Astrocyte of the spinal cord (primary cell): ENCODE measurements around the gene LY86.

Experiments used
- DNase-seq: peaks from one replicate; pipeline ENCODE4 v3.0.0; 2011; ENCODE audit warnings: low read depth, low spot score
- H3K4me3 ChIP-seq: 2 replicates; pipeline ENCODE4 v1.5.1; 2011; ENCODE audit warnings: low read depth, mild to moderate bottlenecking, low read length, moderate library complexity
- CTCF ChIP-seq: IDR thresholded peaks from 2 replicates; pipeline ENCODE4 v1.5.1; 2012; ENCODE audit warnings: low read depth, mild to moderate bottlenecking, low read length, inconsistent platforms
- in situ Hi-C: cut with HindIII; loops from 2 replicates; pipeline ENCODE4 v1.10.0; 2017; ENCODE audit warnings: low sequenced_read_pairs

Gene LY86

GRCh38 chr6:6694825-6695624, 106.5 kb downstream of the LY86 start:
- no peak for TF ChIP-seq CTCF
- H3K4me3 ChIP-seq, result no peak overlapping the region
- DNase-seq, result no peak
- in situ Hi-C loops, result no loop called here

GRCh38 chr6:6695625-6696276, 107.2 kb downstream of the LY86 start:
- H3K4me3 ChIP-seq, result no peak overlapping the region
- no peak for TF ChIP-seq CTCF
- no peak for DNase-seq
- in situ Hi-C loops, result no loop called here

GRCh38 chr6:6696867-6697531, 108.5 kb downstream of the LY86 start:
- in situ Hi-C loops, result no loop called here
- TF ChIP-seq CTCF, result peak; percentile 88
- no peak overlapping the region for H3K4me3 ChIP-seq
- peak; percentile 72 for DNase-seq

GRCh38 chr6:6697620-6698019, 109.1 kb downstream of the LY86 start:
- DNase-seq, result no peak
- TF ChIP-seq CTCF, result no peak
- in situ Hi-C loops, result no loop called here
- no peak overlapping the region for H3K4me3 ChIP-seq

GRCh38 chr6:6699741-6700367, 111.3 kb downstream of the LY86 start:
- no peak overlapping the region for H3K4me3 ChIP-seq
- no peak for TF ChIP-seq CTCF
- DNase-seq, result peak; percentile 91
- in situ Hi-C loops, result no loop called here
